Mammary epithelial cell (primary cell): ENCODE data around the gene TRPT1.

Source experiments
- CTCF ChIP-seq, 2 donors: IDR thresholded peaks in 1 of 2; conservative IDR thresholded peaks in 1 of 2; 2 replicates each; pipeline ENCODE4 v1.5.1; 2011 to 2012; ENCODE audit warnings: inconsistent platforms in 2 of 2, low read length in 2 of 2, mild to moderate bottlenecking in 2 of 2, control low read depth in 1 of 2, low read depth in 1 of 2; ENCODE audit not compliant: insufficient read depth in 1 of 2; ENCODE audit errors: extremely low read depth in 1 of 2
- EZH2 ChIP-seq: IDR thresholded peaks from 2 replicates; pipeline ENCODE4 v1.6.1; 2012; ENCODE audit warnings: low read length, inconsistent platforms, borderline replicate concordance

- TF ChIP-seq CTCF (conservative IDR thresholded peaks at IDR 0.05 in 1 of 2, IDR thresholded peaks at IDR 0.05 in 1 of 2; ENCODE audit: extremely low read depth in 1 of 2, insufficient read depth in 1 of 2, low read depth in 1 of 2, low read length in 2 of 2) (no peak), EZH2 (no peak)
These were observed 5.7 kb downstream of the TRPT1 start for GRCh38 chr11:64220271-64220670.
